A549 (cell line): Measurements from ENCODE around the gene ZNF593OS.

Source experiments
- BHLHE40 ChIP-seq: IDR thresholded peaks from 2 replicates; pipeline ENCODE4 v1.6.1; 2012; ENCODE audit warnings: low read depth, low read length, inconsistent platforms
- CHD2 ChIP-seq: fragments of 150-350 bp; IDR thresholded peaks from 2 replicates; pipeline ENCODE4 v1.6.1; 2014; ENCODE audit warnings: low read length; ENCODE audit not compliant: partially characterized antibody
- CTCF ChIP-seq: fragments of >200 bp; sonication (Bioruptor Twin); formaldehyde crosslinking; IDR thresholded peaks from 3 replicates; pipeline ENCODE4 v1.5.1; 2016
- EP300 ChIP-seq, 2 experiments: fragments of >200 bp; sonication (Bioruptor Twin); formaldehyde crosslinking; IDR thresholded peaks; 2 replicates in 1 of 2; 3 replicates in 1 of 2; pipeline ENCODE4 v1.6.1; 2016 to 2017
- HOXB13 ChIP-seq: fragments of 250-450 bp; sonication (Bioruptor Pico); IDR thresholded peaks from 2 replicates; pipeline ENCODE4 v1.5.0; 2020; ENCODE audit warnings: low read depth, mild to moderate bottlenecking, moderate library complexity
- MAX ChIP-seq: IDR thresholded peaks from 2 replicates; pipeline ENCODE4 v1.6.1; 2012
- POLR2A ChIP-seq: IDR thresholded peaks from 2 replicates; pipeline ENCODE4 v1.6.1; 2012; ENCODE audit warnings: mild to moderate bottlenecking, low read length
- RAD21 ChIP-seq, 2 experiments: fragments of >200 bp in 1 of 2; sonication (Bioruptor Twin) in 1 of 2; formaldehyde crosslinking in 1 of 2; IDR thresholded peaks in 1 of 2; conservative IDR thresholded peaks in 1 of 2; 2 replicates in 1 of 2; 3 replicates in 1 of 2; pipeline ENCODE4 v1.6.1; 2012 to 2018; ENCODE audit warnings: inconsistent platforms in 1 of 2
- RCOR1 ChIP-seq: fragments of 150-350 bp; IDR thresholded peaks from 2 replicates; pipeline ENCODE4 v1.6.1; 2014; ENCODE audit warnings: antibody characterized with exemption, low read length, low read depth

GRCh38 chr1:26189751-26190275, 18.2 kb upstream of the ZNF593OS start:
- TF ChIP-seq EP300 (IDR thresholded peaks at IDR 0.05) (no peak), MAX (no peak), RCOR1 (no peak), RAD21 (conservative IDR thresholded peaks at IDR 0.05 in 1 of 2, IDR thresholded peaks at IDR 0.05 in 1 of 2) (no peak), CTCF (no peak), POLR2A (no peak), BHLHE40 (no peak), HOXB13 (no peak), CHD2 (no peak)
